ELR (cell line): ENCODE data around the gene FAM237A.

ENCODE experiments used
- DNase-seq: peaks from one replicate; pipeline ENCODE4 v3.0.0-alpha.2; 2015; ENCODE audit warnings: low read depth

FAM237A gene

GRCh38 chr2:206642075-206643025, at the start of gene FAM237A:
FAM237A (plus strand) TSS chr2:206642487; CDS start chr2:206644237, 1,750 bp downstream.
- DNase-seq: peak; percentile 58

- DNase-seq: no peak
Measured at GRCh38 chr2:206597717-206598218, 44.5 kb upstream of the FAM237A start.

- DNase-seq: no peak
Measured at GRCh38 chr2:206603243-206603642, 39.0 kb upstream of the FAM237A start.

DNA sequence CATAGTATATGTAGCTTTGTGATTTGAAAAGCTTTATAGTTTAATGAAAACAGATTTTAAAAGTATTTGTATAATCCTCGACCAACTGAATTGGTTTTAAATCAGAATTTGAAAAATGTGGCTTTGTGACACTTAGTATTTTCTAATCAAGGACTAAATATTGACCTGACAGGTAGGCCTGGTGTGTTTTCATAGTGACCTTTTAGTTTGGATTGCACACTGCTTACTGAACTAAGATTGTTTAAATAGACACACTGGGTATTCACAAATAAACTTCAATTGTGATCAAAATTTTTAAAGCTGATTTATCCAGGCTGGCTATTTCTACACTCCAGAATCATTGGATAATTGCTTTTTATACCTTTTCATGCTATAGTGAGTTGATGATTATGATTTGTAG, 31.8 kb upstream of the FAM237A start:
- DNase-seq: no peak

GRCh38 chr2:206611191-206611590, 31.1 kb upstream of the FAM237A start:
- peak; percentile 27 for DNase-seq

- DNase-seq: peak; percentile 6
Measured at GRCh38 chr2:206611736-206612135, 30.6 kb upstream of the FAM237A start.

DNA sequence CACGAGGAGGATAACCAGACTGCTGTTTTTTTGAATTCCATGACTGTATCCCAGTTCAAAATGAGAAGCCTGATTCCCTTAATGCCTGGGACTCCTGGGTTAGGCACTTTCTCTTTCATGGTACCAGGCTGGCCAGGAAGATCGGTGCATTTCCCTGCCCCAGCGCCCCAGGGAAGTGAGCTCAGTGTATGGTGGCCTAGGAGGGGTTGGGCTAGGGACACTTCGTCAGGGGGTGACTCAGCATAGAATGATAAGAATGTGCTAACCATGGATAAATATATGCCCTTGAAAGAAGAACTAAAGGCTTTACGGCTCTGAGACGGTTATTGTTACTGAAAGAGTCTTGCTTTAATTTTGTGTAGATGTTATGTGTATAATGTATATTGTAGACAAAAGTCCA, 27.5 kb upstream of the FAM237A start:
- peak; percentile 86 for DNase-seq

DNA sequence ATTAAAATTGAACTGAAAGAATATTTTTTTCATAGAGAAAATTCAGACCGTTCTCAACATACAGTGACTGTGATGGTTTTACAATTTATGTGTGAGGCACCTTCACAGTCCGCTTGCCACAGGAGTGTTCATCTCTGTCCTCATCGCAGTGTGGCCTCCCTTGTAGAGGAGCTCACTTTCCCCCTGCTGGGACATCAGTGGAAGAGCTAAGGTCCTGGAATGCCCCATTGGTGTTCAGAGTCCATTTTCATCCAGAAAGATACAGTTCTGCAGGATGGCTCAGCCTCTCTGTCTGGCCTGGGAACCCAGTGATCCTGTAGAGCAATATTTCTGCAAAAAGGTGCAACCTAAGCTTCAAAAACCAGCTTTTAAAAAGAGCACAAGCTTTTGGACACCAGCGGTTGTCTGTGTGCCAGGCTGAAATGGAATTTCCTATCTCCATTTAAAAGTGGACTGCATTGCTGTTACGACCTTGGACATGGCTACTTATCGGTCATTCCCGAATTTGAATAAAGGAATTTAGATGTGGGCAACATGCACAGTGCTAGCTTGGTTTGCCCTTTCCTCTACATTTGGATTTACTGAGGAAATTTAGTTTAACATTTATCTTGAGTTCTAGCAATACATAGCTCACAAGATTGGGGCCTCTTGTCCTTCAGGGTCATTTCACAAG, 26.7 kb upstream of the FAM237A start:
- DNase-seq: peak; percentile 6

- DNase-seq: peak; percentile 58
Measured at GRCh38 chr2:206616151-206616550, 26.1 kb upstream of the FAM237A start.

- DNase-seq: no peak
Measured at GRCh38 chr2:206619011-206619410, 23.3 kb upstream of the FAM237A start.

GRCh38 chr2:206626108-206626507, 16.2 kb upstream of the FAM237A start:
- DNase-seq: no peak

- DNase-seq: no peak
Measured at GRCh38 chr2:206627632-206628031, 14.7 kb upstream of the FAM237A start.

GRCh38 chr2:206631340-206631739, 10.9 kb upstream of the FAM237A start:
- no peak for DNase-seq

GRCh38 chr2:206635015-206635414, 7.3 kb upstream of the FAM237A start:
- DNase-seq: no peak

DNA sequence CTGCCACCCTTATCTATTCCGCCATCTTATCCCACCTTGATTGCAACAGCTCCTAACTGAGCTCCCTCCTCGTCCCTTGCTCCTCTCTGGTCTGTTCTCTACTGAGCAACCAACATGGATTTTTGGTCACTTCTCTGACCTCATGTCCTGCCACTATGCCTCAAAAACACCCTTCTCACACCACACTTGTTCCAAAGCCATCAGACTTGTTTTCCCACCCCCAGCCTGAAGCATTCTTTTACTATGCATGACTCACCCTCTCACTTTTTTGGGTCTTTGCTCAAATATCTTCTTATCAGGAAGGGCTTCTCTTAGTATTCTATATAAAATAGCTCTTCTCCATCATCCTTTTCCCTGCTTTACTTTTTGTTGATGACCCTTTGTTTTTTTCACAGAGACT, 2.7 kb upstream of the FAM237A start:
- DNase-seq: no peak

- DNase-seq: no peak
Measured at GRCh38 chr2:206641226-206641625, 1.1 kb upstream of the FAM237A start.

- DNase-seq: no peak
Measured at GRCh38 chr2:206647985-206648384, 5.7 kb downstream of the FAM237A start.

GRCh38 chr2:206657087-206657486, 14.8 kb downstream of the FAM237A start:
- peak; percentile 52 for DNase-seq

DNA sequence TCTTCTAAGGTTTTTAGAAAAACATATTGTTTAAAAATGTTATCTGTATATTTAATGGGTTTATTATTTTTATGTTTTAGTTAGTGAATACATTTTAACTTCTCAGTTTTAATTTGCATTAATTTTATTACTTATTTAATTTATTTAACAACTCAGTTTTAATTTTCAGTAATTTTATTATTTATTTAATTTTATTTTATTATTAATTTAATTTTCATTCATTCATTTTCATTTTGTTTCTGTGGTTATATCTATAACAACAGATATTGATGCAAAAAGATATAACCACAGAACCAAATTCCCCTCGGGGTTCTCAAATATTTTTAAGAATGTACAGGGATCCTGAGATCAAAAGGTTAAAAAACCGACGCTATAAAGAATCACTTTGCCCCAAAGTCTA, 23.0 kb downstream of the FAM237A start:
- DNase-seq: no peak

DNA sequence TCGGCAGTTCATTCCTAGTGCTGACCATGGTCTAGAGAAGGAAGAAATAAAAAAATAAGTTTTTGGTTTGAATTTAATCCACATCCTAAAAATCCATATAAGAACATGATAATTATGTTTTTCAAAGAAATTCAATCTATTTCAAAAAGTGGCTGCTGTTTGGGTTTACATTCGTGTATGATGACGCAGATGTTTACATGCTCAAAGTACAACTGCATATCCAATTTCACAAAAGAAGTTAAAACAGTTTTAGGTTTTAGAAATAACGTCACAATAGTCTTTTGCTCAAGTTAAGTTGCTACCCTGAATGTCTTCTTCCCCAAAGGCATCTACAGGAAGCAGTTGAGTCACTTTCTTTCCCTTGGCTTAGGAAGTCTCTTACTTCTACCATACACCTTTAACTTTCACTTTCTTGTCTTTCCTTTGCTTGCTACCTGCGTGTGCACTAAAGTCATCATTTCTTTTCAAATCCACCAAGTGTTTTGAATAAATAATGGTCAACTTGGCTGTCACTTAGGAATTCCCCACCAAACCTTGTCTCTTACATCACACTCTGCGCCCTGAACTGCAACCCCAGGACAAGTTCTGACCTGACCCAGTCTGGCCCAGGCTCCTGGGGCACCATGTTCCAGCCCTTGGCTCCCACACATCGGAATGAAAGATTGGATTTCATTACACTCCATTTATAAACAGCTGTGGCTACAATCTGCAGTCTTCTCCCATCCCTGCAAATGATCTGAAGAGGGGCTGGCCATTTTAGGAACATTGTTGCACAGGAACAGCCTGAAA, 28.4 kb downstream of the FAM237A start:
- DNase-seq: peak; percentile 3

GRCh38 chr2:206683546-206683945, 41.3 kb downstream of the FAM237A start:
- no peak for DNase-seq

DNA sequence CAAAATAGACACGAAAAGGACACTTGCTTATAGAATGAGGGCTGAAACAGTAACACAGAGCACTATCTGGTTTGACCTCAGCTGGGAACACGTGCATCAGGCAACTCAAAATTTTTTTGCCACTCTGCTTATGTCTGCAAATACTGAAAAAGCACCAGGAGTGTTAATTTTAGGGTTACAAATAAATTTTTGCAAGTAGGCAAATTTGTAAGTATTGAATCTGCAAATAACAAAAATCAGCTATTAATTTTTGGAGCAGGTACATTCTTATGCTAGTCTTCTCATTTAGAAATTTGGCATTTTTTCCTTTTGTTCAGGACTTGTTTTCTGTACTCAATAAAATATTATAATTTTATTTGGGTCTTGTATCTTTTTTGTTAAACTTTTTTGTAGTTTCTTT, 46.2 kb downstream of the FAM237A start:
- DNase-seq: no peak
